WTC11 (cell line): ENCODE measurements around the gene ADGRB3. TPM values are rescaled to one million over a fixed set of nuclear protein-coding genes. Genes with fewer than 3 reads are reported as not detected.

Experiments
- ATAC-seq: fragments of 200-7000 bp; cut with Tn5 transposase; 2 replicates; pipeline ENCODE4 v1.10.0; 2021; ENCODE audit warnings: mild to moderate bottlenecking, moderate library complexity
- CTCF ChIA-PET: fragments of 300-600 bp; sonication (Branson Sonifier 250); formaldehyde crosslinking; loops from one replicate; lab custom pipeline; 2021; ENCODE audit warnings: antibody characterized with exemption; lab: Charles Lee
- POLR2A ChIA-PET: fragments of 350-600 bp; sonication (Branson Sonifier 250); formaldehyde crosslinking; loops from one replicate; lab custom pipeline; 2021; ENCODE audit warnings: antibody characterized with exemption; lab: Charles Lee
- DNase-seq: peaks from one replicate; pipeline ENCODE4 v3.0.0; 2021; ENCODE audit warnings: low spot score
- H3K27ac Mint-ChIP-seq: 2 replicates; pipeline ENCODE4 v1.8.0; 2021; ENCODE audit warnings: mixed read lengths
- H3K27me3 Mint-ChIP-seq: 2 replicates; pipeline ENCODE4 v1.8.0; 2021; ENCODE audit warnings: low read depth, mild to moderate bottlenecking, moderate library complexity, mixed read lengths
- H3K36me3 Mint-ChIP-seq: 2 replicates; pipeline ENCODE4 v1.8.0; 2021; ENCODE audit warnings: mixed read lengths
- H3K4me1 Mint-ChIP-seq: 2 replicates; pipeline ENCODE4 v1.8.0; 2022; ENCODE audit warnings: mixed read lengths
- H3K4me3 Mint-ChIP-seq: 2 replicates; pipeline ENCODE4 v1.8.0; 2021; ENCODE audit warnings: mild to moderate bottlenecking, moderate library complexity, mixed read lengths
- H3K9me3 Mint-ChIP-seq: 2 replicates; pipeline ENCODE4 v1.8.0; 2021; ENCODE audit warnings: mixed read lengths
- AFF4 ChIP-seq: sonication (generic); formaldehyde crosslinking; IDR thresholded peaks from 2 replicates; pipeline ENCODE4 v1.8.1; 2023; ENCODE audit warnings: mild to moderate bottlenecking, missing genetic modification reagents, borderline replicate concordance
- CBFB ChIP-seq: sonication (generic); formaldehyde crosslinking; IDR thresholded peaks from 2 replicates; pipeline ENCODE4 v1.8.1; 2022; ENCODE audit warnings: mild to moderate bottlenecking, low read depth, missing genetic modification reagents
- E2F5 ChIP-seq: sonication (generic); formaldehyde crosslinking; IDR thresholded peaks from 2 replicates; pipeline ENCODE4 v1.8.1; 2022; ENCODE audit warnings: mild to moderate bottlenecking, moderate library complexity, missing genetic modification reagents
- EMX1 ChIP-seq: fragments of 250-450 bp; sonication (Bioruptor Pico); IDR thresholded peaks from 2 replicates; pipeline ENCODE4 v1.8.0; 2021; ENCODE audit warnings: mild to moderate bottlenecking
- ETV6 ChIP-seq: sonication (generic); formaldehyde crosslinking; IDR thresholded peaks from 2 replicates; pipeline ENCODE4 v1.8.1; 2022; ENCODE audit warnings: mild to moderate bottlenecking, missing genetic modification reagents
- FOXJ3 ChIP-seq: sonication (generic); formaldehyde crosslinking; IDR thresholded peaks from 2 replicates; pipeline ENCODE4 v1.9.0; 2021; ENCODE audit warnings: missing genetic modification reagents, mild to moderate bottlenecking, borderline replicate concordance
- GRHL2 ChIP-seq: fragments of 250-450 bp; sonication (Bioruptor Pico); IDR thresholded peaks from 2 replicates; pipeline ENCODE4 v1.8.0; 2022; ENCODE audit warnings: mild to moderate bottlenecking, moderate library complexity; ENCODE audit not compliant: insufficient replicate concordance, severe bottlenecking
- HMGA2 ChIP-seq: fragments of 250-450 bp; sonication (Bioruptor Pico); IDR thresholded peaks from 2 replicates; pipeline ENCODE4 v1.4.0; 2021; ENCODE audit warnings: mild to moderate bottlenecking, moderate library complexity
- MAX ChIP-seq: sonication (generic); formaldehyde crosslinking; IDR thresholded peaks from 2 replicates; pipeline ENCODE4 v1.8.0; 2022; ENCODE audit warnings: mild to moderate bottlenecking, missing genetic modification reagents
- NFYB ChIP-seq: sonication (generic); formaldehyde crosslinking; conservative IDR thresholded peaks from 2 replicates; pipeline ENCODE4 v1.8.0; 2022; ENCODE audit warnings: low read depth, missing genetic modification reagents
- NR3C1 ChIP-seq: sonication (generic); formaldehyde crosslinking; conservative IDR thresholded peaks from 2 replicates; pipeline ENCODE4 v1.8.1; 2023; ENCODE audit warnings: low read depth, mild to moderate bottlenecking, missing genetic modification reagents
- PRRX2 ChIP-seq: fragments of 250-450 bp; sonication (Bioruptor Pico); IDR thresholded peaks from 2 replicates; pipeline ENCODE4 v1.8.0; 2021; ENCODE audit warnings: mild to moderate bottlenecking
- SMAD3 ChIP-seq: sonication (generic); formaldehyde crosslinking; IDR thresholded peaks from 2 replicates; pipeline ENCODE4 v1.8.0; 2022; ENCODE audit warnings: missing genetic modification reagents, mild to moderate bottlenecking, borderline replicate concordance
- TP53 ChIP-seq: sonication (generic); formaldehyde crosslinking; IDR thresholded peaks from 2 replicates; pipeline ENCODE4 v1.8.1; 2023; ENCODE audit warnings: mild to moderate bottlenecking, missing genetic modification reagents
- ZBTB21 ChIP-seq: sonication (generic); formaldehyde crosslinking; IDR thresholded peaks from 2 replicates; pipeline ENCODE4 v1.8.1; 2023; ENCODE audit warnings: mild to moderate bottlenecking, missing genetic modification reagents, borderline replicate concordance
- ZNF138 ChIP-seq: sonication (generic); formaldehyde crosslinking; conservative IDR thresholded peaks from 2 replicates; pipeline ENCODE4 v1.8.1; 2022; ENCODE audit warnings: mild to moderate bottlenecking, moderate library complexity, missing genetic modification reagents
- ZNF232 ChIP-seq: sonication (generic); formaldehyde crosslinking; IDR thresholded peaks from 2 replicates; pipeline ENCODE4 v1.8.0; 2022; ENCODE audit warnings: mild to moderate bottlenecking, missing genetic modification reagents
- total RNA-seq: library from RNA; stranded (reverse); gene quantifications from 3 replicates; pipeline ENCODE4 v1.2.3, GENCODE V29; 2021
- TF ChIP-seq, protein P1 (sequence below): sonication (generic); formaldehyde crosslinking; IDR thresholded peaks from 2 replicates; pipeline ENCODE4 v1.8.0; 2023; ENCODE audit warnings: missing genetic modification reagents, mild to moderate bottlenecking, borderline replicate concordance
- TF ChIP-seq, protein P2 (sequence below): sonication (generic); formaldehyde crosslinking; IDR thresholded peaks from 2 replicates; pipeline ENCODE4 v1.8.1; 2022; ENCODE audit warnings: mild to moderate bottlenecking, missing genetic modification reagents, moderate library complexity, borderline replicate concordance
- TF ChIP-seq, protein P3 (sequence below): sonication (generic); formaldehyde crosslinking; IDR thresholded peaks from 2 replicates; pipeline ENCODE4 v1.8.0; 2022; ENCODE audit warnings: mild to moderate bottlenecking, missing genetic modification reagents
- TF ChIP-seq, protein P4 (sequence below): fragments of 250-450 bp; sonication (Bioruptor Pico); IDR thresholded peaks from 2 replicates; pipeline ENCODE4 v1.9.0; 2021; ENCODE audit warnings: mild to moderate bottlenecking

ADGRB3 gene
- total RNA-seq, 1 experiment from 2014 or later, result 1.9 TPM

GRCh38 chr6:68697394-68697793 lies 62.3 kb downstream of the ADGRB3 start (continued):
- TF ChIP-seq AFF4 (CRISPR knock-in tag), result no peak
- TF ChIP-seq CBFB (CRISPR knock-in tag), result no peak
- TF ChIP-seq, protein P1, sequence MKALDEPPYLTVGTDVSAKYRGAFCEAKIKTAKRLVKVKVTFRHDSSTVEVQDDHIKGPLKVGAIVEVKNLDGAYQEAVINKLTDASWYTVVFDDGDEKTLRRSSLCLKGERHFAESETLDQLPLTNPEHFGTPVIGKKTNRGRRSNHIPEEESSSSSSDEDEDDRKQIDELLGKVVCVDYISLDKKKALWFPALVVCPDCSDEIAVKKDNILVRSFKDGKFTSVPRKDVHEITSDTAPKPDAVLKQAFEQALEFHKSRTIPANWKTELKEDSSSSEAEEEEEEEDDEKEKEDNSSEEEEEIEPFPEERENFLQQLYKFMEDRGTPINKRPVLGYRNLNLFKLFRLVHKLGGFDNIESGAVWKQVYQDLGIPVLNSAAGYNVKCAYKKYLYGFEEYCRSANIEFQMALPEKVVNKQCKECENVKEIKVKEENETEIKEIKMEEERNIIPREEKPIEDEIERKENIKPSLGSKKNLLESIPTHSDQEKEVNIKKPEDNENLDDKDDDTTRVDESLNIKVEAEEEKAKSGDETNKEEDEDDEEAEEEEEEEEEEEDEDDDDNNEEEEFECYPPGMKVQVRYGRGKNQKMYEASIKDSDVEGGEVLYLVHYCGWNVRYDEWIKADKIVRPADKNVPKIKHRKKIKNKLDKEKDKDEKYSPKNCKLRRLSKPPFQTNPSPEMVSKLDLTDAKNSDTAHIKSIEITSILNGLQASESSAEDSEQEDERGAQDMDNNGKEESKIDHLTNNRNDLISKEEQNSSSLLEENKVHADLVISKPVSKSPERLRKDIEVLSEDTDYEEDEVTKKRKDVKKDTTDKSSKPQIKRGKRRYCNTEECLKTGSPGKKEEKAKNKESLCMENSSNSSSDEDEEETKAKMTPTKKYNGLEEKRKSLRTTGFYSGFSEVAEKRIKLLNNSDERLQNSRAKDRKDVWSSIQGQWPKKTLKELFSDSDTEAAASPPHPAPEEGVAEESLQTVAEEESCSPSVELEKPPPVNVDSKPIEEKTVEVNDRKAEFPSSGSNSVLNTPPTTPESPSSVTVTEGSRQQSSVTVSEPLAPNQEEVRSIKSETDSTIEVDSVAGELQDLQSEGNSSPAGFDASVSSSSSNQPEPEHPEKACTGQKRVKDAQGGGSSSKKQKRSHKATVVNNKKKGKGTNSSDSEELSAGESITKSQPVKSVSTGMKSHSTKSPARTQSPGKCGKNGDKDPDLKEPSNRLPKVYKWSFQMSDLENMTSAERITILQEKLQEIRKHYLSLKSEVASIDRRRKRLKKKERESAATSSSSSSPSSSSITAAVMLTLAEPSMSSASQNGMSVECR, result no peak
- no peak for TF ChIP-seq HMGA2 (CRISPR knock-in tag)
- TF ChIP-seq MAX (CRISPR knock-in tag), result no peak
- no peak for TF ChIP-seq GRHL2 (CRISPR knock-in tag)

DNA sequence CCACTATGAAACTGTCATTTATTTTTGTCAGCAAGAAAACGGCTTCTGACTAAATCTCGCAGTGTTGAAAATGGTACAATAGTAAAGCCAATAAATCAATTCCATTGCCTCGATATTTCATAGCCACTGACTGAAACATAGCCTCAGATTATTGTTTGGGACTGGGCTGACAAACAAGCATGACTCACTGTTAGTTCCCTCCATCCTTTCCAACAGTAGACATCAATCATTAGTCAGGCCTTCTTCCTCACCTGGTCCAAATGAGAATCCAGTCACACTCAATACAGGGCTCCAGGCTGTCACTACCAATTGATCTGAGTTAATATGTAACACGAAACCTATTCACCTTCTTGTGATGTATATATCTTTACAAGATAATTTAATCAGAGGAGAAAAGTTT lies 66.1 kb downstream of the ADGRB3 start:
- no peaks in the 10 kb centered on the region for H3K36me3 Mint-ChIP-seq
- peaks cover 27% of the 10 kb centered on the region for H3K4me1 Mint-ChIP-seq
- CTCF ChIA-PET, result no interaction called here
- POLR2A ChIA-PET, result no interaction called here
- H3K27me3 Mint-ChIP-seq, result no peaks in the 10 kb centered on the region
- H3K9me3 Mint-ChIP-seq, result no peaks in the 10 kb centered on the region
- DNase-seq (no peak), ATAC-seq (no peak)
- no peak overlapping the region for H3K27ac Mint-ChIP-seq
- H3K4me3 Mint-ChIP-seq, result no peak overlapping the region
- TF ChIP-seq, protein P2, sequence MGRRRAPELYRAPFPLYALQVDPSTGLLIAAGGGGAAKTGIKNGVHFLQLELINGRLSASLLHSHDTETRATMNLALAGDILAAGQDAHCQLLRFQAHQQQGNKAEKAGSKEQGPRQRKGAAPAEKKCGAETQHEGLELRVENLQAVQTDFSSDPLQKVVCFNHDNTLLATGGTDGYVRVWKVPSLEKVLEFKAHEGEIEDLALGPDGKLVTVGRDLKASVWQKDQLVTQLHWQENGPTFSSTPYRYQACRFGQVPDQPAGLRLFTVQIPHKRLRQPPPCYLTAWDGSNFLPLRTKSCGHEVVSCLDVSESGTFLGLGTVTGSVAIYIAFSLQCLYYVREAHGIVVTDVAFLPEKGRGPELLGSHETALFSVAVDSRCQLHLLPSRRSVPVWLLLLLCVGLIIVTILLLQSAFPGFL (CRISPR knock-in tag), result no peak
- TF ChIP-seq EMX1 (CRISPR knock-in tag) (no peak), ZNF138 (CRISPR knock-in tag) (no peak), NR3C1 (CRISPR knock-in tag) (no peak), SMAD3 (CRISPR knock-in tag) (no peak), E2F5 (CRISPR knock-in tag) (no peak), FOXJ3 (CRISPR knock-in tag) (no peak), TP53 (no peak), PRRX2 (CRISPR knock-in tag) (no peak), NFYB (CRISPR knock-in tag) (no peak), ZNF232 (CRISPR knock-in tag) (no peak), ETV6 (CRISPR knock-in tag) (no peak), ZBTB21 (no peak)
- TF ChIP-seq, protein P3, sequence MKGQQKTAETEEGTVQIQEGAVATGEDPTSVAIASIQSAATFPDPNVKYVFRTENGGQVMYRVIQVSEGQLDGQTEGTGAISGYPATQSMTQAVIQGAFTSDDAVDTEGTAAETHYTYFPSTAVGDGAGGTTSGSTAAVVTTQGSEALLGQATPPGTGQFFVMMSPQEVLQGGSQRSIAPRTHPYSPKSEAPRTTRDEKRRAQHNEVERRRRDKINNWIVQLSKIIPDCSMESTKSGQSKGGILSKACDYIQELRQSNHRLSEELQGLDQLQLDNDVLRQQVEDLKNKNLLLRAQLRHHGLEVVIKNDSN (CRISPR knock-in tag), result no peak
- TF ChIP-seq, protein P4, sequence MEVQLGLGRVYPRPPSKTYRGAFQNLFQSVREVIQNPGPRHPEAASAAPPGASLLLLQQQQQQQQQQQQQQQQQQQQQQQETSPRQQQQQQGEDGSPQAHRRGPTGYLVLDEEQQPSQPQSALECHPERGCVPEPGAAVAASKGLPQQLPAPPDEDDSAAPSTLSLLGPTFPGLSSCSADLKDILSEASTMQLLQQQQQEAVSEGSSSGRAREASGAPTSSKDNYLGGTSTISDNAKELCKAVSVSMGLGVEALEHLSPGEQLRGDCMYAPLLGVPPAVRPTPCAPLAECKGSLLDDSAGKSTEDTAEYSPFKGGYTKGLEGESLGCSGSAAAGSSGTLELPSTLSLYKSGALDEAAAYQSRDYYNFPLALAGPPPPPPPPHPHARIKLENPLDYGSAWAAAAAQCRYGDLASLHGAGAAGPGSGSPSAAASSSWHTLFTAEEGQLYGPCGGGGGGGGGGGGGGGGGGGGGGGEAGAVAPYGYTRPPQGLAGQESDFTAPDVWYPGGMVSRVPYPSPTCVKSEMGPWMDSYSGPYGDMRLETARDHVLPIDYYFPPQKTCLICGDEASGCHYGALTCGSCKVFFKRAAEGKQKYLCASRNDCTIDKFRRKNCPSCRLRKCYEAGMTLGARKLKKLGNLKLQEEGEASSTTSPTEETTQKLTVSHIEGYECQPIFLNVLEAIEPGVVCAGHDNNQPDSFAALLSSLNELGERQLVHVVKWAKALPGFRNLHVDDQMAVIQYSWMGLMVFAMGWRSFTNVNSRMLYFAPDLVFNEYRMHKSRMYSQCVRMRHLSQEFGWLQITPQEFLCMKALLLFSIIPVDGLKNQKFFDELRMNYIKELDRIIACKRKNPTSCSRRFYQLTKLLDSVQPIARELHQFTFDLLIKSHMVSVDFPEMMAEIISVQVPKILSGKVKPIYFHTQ (CRISPR knock-in tag), result no peak
